ENCODE data around the gene CNIH3.

CNIH3 gene

DNA sequence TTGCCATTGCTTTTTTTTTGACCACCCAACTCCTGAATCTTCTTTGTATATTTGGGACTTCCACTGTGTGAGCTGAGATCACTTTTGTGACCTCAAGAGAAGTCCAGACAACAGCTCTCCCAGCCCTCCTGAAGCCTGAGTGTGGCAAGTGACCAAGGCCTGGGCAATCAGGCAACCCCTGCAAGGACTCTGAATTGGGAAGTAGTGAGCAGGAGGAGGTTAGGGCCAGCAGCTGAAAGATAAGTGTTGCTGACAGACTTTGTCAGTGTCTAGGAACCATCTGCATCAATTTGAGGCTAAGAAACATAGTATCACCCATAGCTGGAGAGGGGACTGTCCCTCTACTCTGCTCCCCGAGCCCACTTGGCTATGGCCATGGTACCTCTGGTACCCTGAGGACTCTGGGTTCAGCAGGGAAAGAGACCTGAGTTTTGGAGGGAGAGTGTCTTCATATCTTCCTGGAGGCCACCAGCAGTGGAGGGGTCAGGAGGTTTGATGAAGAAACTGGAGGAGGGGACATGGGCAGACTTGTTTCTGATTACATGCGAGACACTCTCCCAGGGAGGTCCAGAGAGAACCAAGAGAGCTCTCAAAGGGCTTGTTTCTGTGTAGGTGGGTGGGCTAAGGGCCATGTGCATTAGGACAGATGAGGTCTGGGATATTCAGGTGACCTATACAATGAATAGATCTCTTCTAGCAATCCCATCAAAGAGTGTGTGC is 166.3 kb downstream of the CNIH3 start:
- peak; percentile 47 for DNase-seq

DNA sequence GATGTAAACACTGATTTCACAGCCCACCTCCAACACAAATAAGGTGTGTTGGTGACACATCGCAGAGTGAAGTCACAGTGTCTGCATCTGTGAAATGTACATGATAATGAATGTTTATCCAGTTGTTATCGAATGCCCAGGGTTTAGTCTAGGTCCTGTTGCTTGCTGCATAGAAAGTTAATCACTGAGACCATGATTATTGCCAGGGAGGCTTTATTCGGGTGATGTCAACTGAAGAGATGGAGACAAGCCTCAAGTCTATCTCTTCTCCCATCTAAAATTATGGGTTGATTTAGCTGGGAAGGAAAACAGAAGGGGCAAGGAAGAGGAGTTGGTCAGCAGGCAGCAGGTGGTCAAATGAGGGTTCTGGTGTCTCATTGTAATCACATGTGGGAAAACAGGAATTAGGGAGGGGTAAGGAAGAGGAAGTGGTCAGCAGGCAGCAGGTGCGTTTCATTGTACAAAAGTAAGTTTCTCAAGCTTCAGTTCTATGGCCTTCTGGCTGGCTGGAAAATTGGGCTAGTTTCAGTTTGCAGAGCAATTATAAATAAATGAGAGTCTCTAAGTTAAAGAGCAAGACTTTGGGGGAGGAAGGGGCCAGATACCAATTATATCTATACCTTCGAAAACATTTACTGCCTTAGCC is 167.0 kb downstream of the CNIH3 start:
- peak; percentile 74 for DNase-seq

DNA sequence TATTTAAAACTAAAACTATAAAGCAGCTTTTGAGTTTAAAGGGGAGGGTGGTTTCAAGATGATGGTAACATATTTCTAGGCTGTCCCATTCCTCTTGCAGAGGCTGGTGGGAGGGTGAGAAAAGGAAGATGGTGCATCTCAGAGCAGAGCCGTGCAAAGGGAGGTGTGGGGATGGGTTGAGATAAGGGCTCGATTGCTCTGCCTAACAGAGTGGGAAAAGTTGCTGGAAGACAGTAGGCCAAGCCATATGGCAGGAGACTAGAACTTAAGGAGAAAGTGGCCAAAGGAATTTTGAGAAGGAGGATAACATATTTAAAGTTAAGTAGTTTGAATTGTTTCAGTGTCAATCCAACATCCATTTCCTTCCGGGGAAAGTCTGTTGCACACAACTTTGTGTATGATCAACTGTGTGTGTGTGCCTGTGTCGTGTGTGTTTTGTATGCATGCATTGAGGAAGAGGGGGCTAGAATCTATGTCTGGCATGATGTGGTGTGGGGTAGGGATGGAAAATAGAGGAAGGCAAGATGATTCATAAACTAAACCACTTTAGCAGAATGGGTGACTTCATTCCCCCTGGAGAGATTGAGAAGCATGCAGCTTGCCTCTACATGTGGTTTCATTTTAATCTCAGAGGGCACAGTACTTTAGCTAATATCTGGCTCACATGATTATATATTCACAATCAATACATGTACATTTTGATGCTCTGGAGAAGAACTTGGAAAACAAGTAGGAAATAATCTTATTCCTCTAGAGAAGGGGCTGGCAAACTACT is 168.3 kb downstream of the CNIH3 start:
- DNase-seq: peak; percentile 86

DNA sequence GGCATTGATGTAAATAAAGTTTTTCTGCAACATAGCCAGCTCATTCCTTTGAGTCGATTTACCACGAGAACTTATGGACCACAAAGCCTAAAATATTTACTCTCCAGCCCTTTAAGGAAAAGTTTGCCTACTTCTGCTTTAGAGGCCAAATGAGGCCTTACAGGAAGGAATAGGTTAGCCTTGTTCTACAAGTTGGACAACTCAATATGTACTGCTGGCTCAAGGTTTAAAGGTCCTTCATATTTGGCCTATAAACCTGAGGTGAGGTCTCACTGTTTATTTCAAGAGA is 168.9 kb downstream of the CNIH3 start:
- DNase-seq: peak; percentile 67

DNA sequence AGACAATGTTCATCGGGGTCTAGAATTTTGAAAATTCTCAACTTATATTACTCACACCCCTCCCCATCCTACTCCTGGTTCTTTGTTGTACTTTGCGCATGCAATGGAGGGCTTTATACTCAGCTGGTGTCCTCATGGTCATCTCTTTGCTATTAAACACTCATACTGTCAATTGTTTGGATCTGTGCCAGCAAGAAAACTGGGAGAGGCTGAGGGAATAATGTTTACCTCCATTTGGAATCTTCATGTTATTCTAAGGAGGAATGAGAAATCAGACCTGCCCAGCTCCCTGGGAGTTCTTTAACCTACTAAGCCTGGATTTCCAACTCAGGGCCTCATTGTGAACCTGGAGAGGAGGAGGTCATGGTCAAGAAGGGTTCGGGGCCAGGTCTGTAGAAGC is 169.5 kb downstream of the CNIH3 start:
- DNase-seq: no peak

DNA sequence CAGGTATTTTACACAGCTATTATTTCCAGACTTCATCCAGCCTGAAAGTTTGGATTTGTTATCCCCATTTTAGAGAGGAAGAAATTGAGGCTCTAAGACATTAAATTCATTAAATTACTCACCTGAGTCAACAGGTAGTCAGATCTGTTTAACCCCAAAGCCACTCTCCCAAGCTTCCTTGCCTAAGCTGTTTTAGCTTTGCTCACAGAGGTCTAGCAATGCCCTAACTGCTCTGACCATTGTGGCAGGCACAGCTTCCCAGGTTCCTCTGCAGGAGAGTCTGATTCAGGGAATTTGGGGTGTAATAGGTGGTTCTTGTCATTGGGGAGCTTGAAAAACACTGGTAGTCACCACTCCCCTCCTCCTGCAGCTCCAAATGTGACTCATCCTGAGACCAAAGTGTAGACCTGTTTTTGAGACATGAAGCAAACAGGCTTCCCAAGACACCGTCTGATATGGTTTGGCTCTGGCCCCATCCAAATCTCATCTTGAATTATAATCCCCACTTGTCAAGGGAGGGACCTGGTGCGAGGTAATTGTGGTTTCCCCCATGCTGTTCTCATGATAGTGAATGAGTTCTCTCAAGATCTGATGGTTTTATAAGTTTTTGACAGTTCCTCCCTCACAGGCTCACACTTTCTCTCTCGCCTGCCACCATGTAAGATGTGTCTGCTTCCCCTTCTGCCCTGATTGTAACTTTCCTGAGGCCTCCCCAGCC is 170.6 kb downstream of the CNIH3 start:
- DNase-seq: peak; percentile 17

DNA sequence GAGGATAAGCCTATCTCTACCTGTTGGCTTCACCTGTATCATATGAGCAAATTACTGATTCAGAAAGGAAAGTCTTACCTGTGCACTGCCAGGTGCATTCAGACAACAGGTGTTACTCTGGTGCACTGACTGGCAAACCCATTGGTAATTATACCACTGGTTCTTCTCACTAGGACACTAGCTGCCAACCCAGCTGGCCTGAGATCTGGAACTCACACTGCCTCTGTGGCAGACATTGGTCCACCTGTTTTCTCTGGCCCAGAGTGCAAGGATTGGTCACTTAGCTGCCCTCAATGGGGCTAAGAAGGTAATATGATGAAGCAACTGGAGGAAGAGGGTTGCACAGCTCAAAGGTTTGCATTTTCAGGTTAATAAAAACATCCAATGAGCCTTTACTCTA is 173.2 kb downstream of the CNIH3 start:
- no peak for DNase-seq

Data from MV-4-11 (cell line).